Head of caudate nucleus (tissue), 42 donors: ENCODE measurements around the gene PLXNB2.
"Not testable (repeated sequence)": the region's sequence is repeated elsewhere in the genome, so short reads cannot be mapped to it uniquely, and the experiment has no call there.

Experiments
- DNase-seq, 42 donors: peaks; one replicate each; pipeline versions ENCODE4 v3.0.0 to v3.0.0-alpha.2; 2020 to 2021; ENCODE audit warnings: mixed read lengths in 7 of 42
- intact Hi-C: fragments of 100-400 bp; cut with DNase I; formaldehyde crosslinking; loops from one replicate; pipeline ENCODE4 v1.15.0; 2022

PLXNB2 gene

GRCh38 chr22:50273781-50274180 lies 33.7 kb downstream of the PLXNB2 start:
- intact Hi-C loops, DNase-seq: not testable (repeated sequence)

GRCh38 chr22:50273352-50273751 lies 34.1 kb downstream of the PLXNB2 start:
- DNase-seq, intact Hi-C loops: not testable (repeated sequence)

DNA sequence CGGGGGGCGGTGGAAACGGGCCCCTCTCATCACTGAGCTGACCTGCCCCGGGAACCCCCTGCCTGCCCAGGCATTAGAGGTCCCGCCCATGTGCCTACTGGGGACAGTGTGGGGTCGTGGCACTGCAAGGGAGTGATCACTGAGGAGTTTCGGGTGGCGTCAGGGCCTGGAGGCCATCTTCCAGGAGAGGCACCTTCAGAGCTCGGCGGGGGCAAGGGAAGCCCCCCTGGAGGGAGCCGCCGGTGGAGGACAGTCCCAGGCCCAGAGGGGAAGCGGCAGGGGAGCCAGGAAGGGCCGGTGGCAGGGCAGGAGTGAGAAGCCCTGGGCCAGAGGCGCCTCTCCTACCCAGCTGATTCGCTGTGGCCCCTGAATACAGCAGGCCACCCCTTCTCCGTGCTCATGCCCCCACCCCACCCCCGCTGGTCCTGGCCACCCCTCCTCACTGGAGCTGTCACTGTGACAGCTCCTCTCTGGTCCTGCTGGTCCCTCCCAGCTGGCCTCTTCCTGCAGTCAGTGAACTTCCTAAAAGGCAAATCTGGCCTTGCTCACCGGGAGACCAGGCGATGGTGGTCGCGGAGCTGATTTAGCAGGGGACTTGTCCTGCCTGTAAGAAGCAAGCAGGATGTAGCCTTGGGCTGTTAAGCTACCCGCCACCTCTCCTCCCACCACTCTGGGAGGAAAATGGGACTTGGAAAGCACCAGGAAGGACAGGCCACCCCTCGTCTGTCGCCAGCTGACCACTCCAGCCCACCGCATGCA lies 35.2 kb downstream of the PLXNB2 start:
- no peak for DNase-seq
- intact Hi-C loops, result no loop called here

DNA sequence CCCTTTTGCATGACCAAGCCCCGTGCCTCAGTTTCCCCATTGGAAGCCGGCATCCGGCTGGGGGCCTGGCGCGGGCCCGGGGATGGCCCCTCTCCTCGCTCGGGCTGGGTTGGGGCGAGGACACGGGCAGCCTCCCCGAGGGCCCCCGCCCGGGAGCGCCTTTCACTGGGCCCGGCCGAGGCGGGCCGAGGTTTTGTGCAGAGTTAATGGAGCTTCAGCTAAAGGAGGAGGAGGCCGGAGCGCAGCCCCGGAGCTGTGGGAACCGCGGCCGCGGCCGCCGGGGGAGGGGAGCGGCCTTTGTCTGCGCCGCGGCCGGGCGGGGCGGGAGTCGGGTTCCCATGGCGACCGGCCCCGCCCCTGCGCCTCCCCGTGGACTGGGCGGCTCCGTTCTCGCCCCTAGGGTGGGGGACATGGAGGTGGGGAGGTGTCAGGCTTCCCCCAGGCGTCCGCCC lies 35.9 kb downstream of the PLXNB2 start:
- intact Hi-C loops, result no loop called here
- DNase-seq, result peak in 39 of 42 donors; percentile 40 to 84 (median 67)

GRCh38 chr22:50270666-50271394 lies 36.6 kb downstream of the PLXNB2 start:
- DNase-seq, result peak in 21 of 42 donors; percentile 35 to 72 (median 49)
- intact Hi-C loops, result no loop called here

DNA sequence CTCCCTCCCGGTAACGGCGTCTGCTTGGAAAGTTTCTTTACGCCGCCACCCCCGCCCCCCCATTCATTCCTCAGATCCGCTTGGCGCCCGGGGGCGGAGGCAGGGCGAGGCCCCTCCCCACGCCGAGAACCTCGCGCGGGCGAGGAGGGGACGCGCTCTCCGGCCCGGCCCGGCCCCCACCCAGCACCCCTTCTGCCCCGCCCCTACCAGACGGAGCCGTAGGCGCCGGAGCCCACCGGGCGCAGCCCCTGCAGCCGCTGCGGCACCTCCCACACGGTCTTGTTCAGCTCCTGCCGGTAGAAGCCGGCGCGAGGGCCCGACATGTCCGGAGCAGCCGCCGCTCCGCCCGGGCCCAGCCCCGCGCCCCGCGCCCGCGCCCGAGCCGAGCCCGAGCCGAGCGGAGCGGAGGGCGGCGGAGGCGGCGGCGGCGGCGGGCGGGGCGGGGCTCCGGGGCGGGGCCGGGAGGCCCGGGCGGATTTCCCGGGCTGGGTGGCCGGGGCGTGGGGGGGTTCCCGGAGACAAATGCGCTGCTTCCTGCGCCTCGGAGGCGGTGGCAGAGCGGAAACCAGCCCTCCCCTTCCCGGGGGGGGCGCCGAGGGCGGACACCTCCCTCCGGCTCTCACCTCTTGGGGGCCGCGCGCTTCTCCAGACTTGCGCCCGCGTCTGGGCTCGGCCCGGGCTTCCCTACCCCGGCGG lies 37.3 kb downstream of the PLXNB2 start, which contains the start of gene MAPK11:
TSS of gene MAPK11 (minus strand) at position 411 of the 696 bp plus-strand sequence. CDS start at position 323, 88 bp downstream.
- intact Hi-C loops, result no loop called here
- peak in 39 of 42 donors; percentile 31 to 81 (median 60) for DNase-seq

- DNase-seq, result no peak
- intact Hi-C loops, result no loop called here
These were observed 37.9 kb downstream of the PLXNB2 start for GRCh38 chr22:50269573-50269969.

- intact Hi-C loops, result no loop called here
- peak in 13 of 42 donors; percentile 32 to 65 (median 54) for DNase-seq
These were observed 38.8 kb downstream of the PLXNB2 start for GRCh38 chr22:50268655-50269113.

GRCh38 chr22:50267591-50268390 lies 39.7 kb downstream of the PLXNB2 start:
- intact Hi-C loops, result no loop called here
- DNase-seq, result peak; percentile 40 to 91 (median 77)

DNA sequence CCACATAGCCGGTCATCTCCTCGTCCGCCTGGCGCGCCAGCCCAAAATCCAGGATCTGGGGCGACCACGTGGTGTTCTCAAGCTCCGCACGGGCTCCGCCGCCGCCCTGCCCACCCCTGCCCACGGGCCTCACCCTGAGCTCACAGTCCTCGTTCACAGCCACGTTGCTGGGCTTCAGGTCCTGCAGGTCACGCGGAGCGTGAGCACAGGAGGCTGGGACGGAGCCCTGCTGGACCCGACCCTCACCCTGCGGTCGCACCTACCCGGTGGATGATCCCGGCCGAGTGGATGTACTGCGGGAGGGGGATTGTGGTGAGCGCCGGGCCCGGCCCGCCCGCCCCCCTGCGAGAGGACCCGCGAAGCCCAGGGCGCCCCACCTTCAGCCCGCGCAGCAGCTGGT lies 40.5 kb downstream of the PLXNB2 start:
- intact Hi-C loops, result no loop called here
- DNase-seq, result no peak

DNA sequence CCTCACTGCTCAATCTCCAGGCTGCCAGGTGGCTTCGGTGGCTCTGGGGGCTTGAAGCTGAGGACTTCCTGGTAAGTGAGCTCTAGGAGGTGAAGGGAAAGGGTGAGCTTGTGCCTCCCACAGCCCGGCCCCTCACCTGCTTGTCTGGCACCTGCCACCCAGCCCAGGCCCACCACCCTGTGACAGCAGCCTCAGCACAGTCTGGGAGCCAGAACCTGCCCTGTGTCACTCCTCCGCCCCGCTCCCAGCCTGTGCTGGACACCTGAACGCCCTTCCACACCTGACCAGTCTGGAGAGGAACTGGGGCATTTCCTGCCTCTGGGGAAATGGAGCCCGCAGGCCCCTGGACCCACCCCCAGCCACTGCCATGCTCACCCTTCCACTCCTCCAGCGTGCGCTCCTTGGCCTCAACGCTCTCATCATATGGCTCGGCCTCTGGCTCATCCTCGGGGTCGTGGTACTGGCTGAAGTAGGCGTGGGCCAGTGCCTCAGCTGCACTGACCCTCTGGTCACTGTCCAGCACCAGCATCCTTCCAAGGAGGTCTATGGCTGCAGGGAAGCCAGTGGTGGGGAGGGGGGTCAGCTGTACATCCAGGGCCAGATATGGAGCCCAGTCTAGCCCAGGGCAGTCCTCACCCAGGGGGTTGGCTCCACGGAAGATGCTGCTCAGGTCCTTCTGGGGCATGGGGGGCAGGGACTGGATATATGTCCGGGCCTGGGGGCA lies 42.3 kb downstream of the PLXNB2 start:
- intact Hi-C loops, result no loop called here
- DNase-seq, result no peak

DNA sequence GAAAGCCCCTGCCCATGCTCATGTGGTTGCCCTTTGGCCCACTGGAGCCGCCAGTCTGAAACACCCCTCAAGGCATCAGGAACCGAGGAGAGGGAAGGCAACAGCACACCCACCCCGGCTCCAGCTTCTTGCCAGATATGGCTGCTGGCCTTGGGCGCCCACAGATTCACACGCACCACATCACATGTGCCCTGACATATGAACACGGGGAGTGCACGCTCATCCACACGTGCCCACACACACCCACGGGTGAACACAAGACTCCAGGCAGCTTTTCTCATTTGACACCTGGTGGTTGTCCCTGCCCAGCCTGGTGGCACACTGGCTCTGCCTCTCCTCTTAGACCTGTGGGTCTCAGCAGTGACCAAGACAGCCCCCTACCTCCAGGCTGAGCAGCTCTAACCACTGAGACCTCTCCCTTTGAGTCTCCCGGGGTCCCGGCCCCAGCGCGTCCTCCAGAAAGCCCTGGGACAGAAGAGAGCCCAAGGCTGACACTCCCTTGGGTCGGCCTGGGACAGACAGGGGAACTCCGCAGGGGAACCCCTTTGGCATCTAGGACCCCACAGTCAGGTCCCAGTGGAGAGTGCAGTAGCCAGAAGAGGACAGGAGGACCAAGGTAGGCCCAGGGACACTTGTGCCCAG lies 43.2 kb downstream of the PLXNB2 start:
- intact Hi-C loops, result no loop called here
- DNase-seq, result peak in 40 of 42 donors; percentile 47 to 90 (median 76)

DNA sequence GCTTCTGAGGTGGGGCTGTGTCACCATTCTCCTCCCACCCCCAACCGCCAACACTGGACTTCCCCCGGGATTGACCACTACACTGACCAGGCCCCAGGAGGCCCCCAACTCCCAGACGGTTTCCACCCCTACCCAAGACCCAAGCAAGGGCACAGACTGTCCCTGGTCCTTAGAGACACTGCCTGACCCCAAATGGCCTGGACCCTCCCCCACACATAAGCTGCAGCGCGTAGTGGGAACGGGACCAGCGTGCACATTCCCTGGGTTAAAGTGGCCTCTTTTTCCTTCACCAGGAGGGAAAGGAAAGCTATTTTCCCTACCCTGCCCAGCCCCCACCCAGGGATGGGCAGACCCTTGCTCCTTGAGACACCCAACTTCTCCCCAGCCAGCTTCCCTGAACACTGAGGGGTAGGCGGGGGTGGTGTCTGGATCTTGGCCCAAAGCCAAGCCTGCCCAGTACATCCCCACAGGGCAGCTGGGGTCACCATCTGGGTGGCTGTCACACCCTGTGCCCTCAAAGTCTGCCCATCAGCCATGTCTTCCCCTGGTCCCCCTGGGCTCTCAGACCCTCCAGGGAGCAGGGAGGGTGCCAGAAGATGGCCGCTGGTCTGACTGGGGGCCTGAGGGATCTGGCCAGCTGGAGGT lies 44.4 kb downstream of the PLXNB2 start:
- intact Hi-C loops, result no loop called here
- no peak for DNase-seq

DNA sequence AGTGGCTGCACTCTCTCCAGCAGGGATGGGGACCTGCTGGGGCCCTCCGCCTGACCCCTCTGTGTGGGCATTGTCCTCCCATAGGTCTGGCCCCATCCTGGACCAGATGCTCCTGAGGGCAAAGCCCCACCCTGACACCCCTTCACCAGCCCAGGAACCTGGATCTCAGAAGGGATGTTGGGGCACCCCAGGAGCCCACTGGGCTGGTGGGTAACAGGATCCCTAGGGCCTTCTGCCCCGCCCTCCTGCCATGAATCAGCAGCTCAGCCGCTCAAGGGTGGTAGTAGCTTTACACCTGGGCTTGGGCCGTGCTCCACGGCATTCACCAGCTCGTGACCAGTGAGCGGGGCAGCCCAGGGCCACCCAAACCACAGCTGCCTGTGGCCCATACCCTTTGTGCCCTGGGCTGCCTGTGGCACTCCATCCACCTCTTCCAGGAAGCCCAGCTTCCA lies 45.0 kb downstream of the PLXNB2 start:
- intact Hi-C loops, result no loop called here
- DNase-seq, result no peak

GRCh38 chr22:50261615-50262459 lies 45.6 kb downstream of the PLXNB2 start, which contains the start of gene MAPK12:
Gene MAPK12, minus strand, starts transcription at chr22:50261683. Its CDS starts 174 bp downstream, at chr22:50261509.
- intact Hi-C loops, result no loop called here
- DNase-seq, result peak in 3 of 42 donors; percentile 36 to 40 (median 37)
